Caco-2 (cell line): ENCODE data around the gene INTS2. TPM values are rescaled to one million over a fixed set of nuclear protein-coding genes. Genes with fewer than 3 reads are reported as not detected.
"Not testable (repeated sequence)": the region's sequence is repeated elsewhere in the genome, so short reads cannot be mapped to it uniquely, and the experiment has no call there.

Source experiments
- BruUV-seq: library from RNA; stranded (reverse); fragments of 400-500 nt; replicated peaks from 2 replicates; lab custom pipeline; 2021; lab: Mats Ljungman, UMichigan
- CTCF ChIA-PET: fragments of 300-600 bp; sonication (Branson Sonifier 250); formaldehyde crosslinking; loops from one replicate; lab custom pipeline; 2022; ENCODE audit warnings: antibody characterized with exemption; lab: Charles Lee
- POLR2A ChIA-PET: fragments of 300-600 bp; sonication (Branson Sonifier 250); formaldehyde crosslinking; loops from one replicate; lab custom pipeline; 2022; ENCODE audit warnings: antibody characterized with exemption; lab: Charles Lee
- DNase-seq, 2 experiments: peaks; one replicate each; pipeline versions ENCODE4 v3.0.0 to v3.0.0-alpha.2; 2020 to 2022
- H3K27me3 ChIP-seq: replicated peaks from 2 replicates; pipeline ENCODE4 v1.6.0; 2011; ENCODE audit warnings: low read length; ENCODE audit not compliant: control insufficient read depth, insufficient read depth
- H3K36me3 ChIP-seq: 2 replicates; pipeline ENCODE4 v1.5.1; 2011; ENCODE audit warnings: low read length; ENCODE audit not compliant: control insufficient read depth, insufficient read depth
- H3K4me1 ChIP-seq: fragments of 250-450 bp; sonication (Bioruptor Pico); 2 replicates; pipeline ENCODE4 v1.5.1; 2020; ENCODE audit warnings: mild to moderate bottlenecking
- H3K4me3 ChIP-seq: 2 replicates; pipeline ENCODE4 v1.5.1; 2011; ENCODE audit warnings: low read depth, mild to moderate bottlenecking, control low read depth, low read length
- H3K9me3 ChIP-seq: fragments of 250-450 bp; sonication (Bioruptor Pico); 2 replicates; pipeline ENCODE4 v1.5.1; 2020; ENCODE audit warnings: mild to moderate bottlenecking, moderate library complexity
- H3K27ac Mint-ChIP-seq: one replicate; pipeline ENCODE4 v1.8.0; 2022; ENCODE audit warnings: mixed read lengths; ENCODE audit not compliant: unreplicated experiment
- H3K27me3 Mint-ChIP-seq: one replicate; pipeline ENCODE4 v1.8.0; 2022; ENCODE audit warnings: mixed read lengths; ENCODE audit not compliant: insufficient read depth, unreplicated experiment
- H3K36me3 Mint-ChIP-seq: one replicate; pipeline ENCODE4 v1.8.0; 2022; ENCODE audit warnings: mild to moderate bottlenecking, mixed read lengths; ENCODE audit not compliant: insufficient read depth, unreplicated experiment
- H3K4me1 Mint-ChIP-seq: one replicate; pipeline ENCODE4 v1.8.0; 2022; ENCODE audit warnings: low read depth, mixed read lengths; ENCODE audit not compliant: unreplicated experiment
- H3K4me3 Mint-ChIP-seq: one replicate; pipeline ENCODE4 v1.8.0; 2022; ENCODE audit warnings: mild to moderate bottlenecking, moderate library complexity, mixed read lengths; ENCODE audit not compliant: unreplicated experiment
- H3K9me3 Mint-ChIP-seq: one replicate; pipeline ENCODE4 v1.8.0; 2022; ENCODE audit warnings: mixed read lengths; ENCODE audit not compliant: unreplicated experiment
- intact Hi-C: fragments of 100-400 bp; cut with micrococcal nuclease; formaldehyde crosslinking; loops from one replicate; pipeline ENCODE4 v1.10.0; 2022; ENCODE audit not compliant: unreplicated experiment
- total RNA-seq: library from RNA; stranded (reverse); gene quantifications from 2 replicates; pipeline ENCODE4 v1.2.3, GENCODE V29; 2022
- TF ChIP-seq, protein P1 (sequence below), 2 experiments: fragments of 200-600 bp in 1 of 2; IDR thresholded peaks; 1 replicate in 1 of 2; 2 replicates in 1 of 2; pipeline versions ENCODE4 v1.5.1 to v1.8.0; 2011 to 2022; ENCODE audit warnings: antibody characterized with exemption in 1 of 2, control low read depth in 1 of 2, inconsistent platforms in 1 of 2, low read depth in 1 of 2, low read length in 1 of 2, mild to moderate bottlenecking in 1 of 2, moderate library complexity in 1 of 2; ENCODE audit not compliant: insufficient read depth in 1 of 2, severe bottlenecking in 1 of 2, unreplicated experiment in 1 of 2

The INTS2 gene
- total RNA-seq, 1 experiment from 2014 or later: 20.8 TPM

DNA sequence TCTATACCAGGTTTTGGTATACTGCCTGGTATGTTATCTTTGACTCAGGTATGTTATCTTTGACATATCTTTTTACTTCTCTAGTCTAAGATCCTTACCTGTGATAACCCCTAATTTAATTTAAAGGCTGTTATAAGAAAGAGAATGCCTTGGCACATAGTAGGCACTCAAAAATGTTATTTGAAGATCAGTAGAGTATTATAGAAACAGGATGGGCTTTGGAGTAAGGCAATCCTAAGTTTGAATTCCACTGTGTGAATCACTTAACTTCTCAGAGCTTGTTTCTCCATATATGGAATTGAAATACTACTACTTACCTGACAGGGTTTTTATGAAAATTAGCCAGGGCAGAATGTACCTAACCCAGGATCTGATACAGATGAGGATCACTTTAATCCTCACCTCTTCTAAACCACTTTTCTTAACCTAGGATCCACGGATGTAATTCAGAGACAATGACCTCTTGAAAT, 65.6 kb downstream of the INTS2 start:
- H3K27me3 ChIP-seq: no peaks in the 10 kb centered on the region
- Mint-ChIP-seq H3K27ac (peak overlapping the region; percentile 97), H3K36me3 (peaks cover 15% of the 10 kb centered on the region), H3K4me1 (peaks cover 11% of the 10 kb centered on the region), H3K4me3 (peak overlapping the region; percentile 97), H3K9me3 (no peaks in the 10 kb centered on the region), H3K27me3 (no peaks in the 10 kb centered on the region)
- intact Hi-C loops: loop anchor here (5.0 kb wide), 1 partner anchor 65 kb away; the partner anchor contains the start of gene INTS2
- no peak for DNase-seq
- H3K4me1 ChIP-seq: peaks cover 20% of the 10 kb centered on the region
- no peaks in the 10 kb centered on the region for H3K9me3 ChIP-seq
- H3K4me3 ChIP-seq: peak overlapping the region; percentile 76
- ChIA-PET CTCF (interaction anchor here (1.6 to 2.7 kb wide), 2 partner anchors 204 to 247 kb away, joined by 10 to 30 read pairs; no protein-coding TSS in a partner anchor), POLR2A (interaction anchor here (1.0 kb wide), 1 partner anchor 13 kb away, joined by 3 read pairs; no protein-coding TSS in a partner anchor)
- H3K36me3 ChIP-seq: no peaks in the 10 kb centered on the region; the same call in 1 of the 2 replicates
- no TSS peak for BruUV-seq
- TF ChIP-seq, protein P1, sequence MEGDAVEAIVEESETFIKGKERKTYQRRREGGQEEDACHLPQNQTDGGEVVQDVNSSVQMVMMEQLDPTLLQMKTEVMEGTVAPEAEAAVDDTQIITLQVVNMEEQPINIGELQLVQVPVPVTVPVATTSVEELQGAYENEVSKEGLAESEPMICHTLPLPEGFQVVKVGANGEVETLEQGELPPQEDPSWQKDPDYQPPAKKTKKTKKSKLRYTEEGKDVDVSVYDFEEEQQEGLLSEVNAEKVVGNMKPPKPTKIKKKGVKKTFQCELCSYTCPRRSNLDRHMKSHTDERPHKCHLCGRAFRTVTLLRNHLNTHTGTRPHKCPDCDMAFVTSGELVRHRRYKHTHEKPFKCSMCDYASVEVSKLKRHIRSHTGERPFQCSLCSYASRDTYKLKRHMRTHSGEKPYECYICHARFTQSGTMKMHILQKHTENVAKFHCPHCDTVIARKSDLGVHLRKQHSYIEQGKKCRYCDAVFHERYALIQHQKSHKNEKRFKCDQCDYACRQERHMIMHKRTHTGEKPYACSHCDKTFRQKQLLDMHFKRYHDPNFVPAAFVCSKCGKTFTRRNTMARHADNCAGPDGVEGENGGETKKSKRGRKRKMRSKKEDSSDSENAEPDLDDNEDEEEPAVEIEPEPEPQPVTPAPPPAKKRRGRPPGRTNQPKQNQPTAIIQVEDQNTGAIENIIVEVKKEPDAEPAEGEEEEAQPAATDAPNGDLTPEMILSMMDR (IDR thresholded peaks at IDR 0.05; ENCODE audit: insufficient read depth in 1 of 2, low read depth in 1 of 2, low read length in 1 of 2, severe bottlenecking in 1 of 2, unreplicated experiment in 1 of 2): no peak

DNA sequence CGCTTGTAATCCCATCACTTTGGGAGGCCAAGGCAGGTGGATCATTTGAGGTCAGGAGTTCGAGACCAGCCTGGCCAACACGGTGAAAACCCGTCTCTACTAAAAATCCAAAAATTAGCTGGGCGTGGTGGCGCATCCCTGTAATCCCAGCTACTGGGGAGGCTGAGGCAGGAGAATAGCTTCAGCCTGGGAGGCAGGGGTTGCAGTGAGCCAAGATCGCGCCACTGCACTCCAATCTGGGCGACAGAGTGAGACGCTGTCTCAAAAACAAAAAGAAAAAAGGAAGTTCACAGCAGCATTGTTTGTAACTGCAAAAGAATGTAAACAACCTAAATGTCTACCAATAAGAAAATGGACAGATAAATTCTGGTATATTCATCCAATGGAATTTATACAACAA, 67.4 kb downstream of the INTS2 start:
- BruUV-seq, H3K9me3 Mint-ChIP-seq, H3K36me3 ChIP-seq, DNase-seq, H3K27ac Mint-ChIP-seq, H3K4me3 Mint-ChIP-seq, H3K9me3 ChIP-seq, H3K4me3 ChIP-seq, H3K27me3 Mint-ChIP-seq, POLR2A ChIA-PET, H3K27me3 ChIP-seq: not testable (repeated sequence)
- intact Hi-C loops: loop anchor here (5.0 kb wide), 1 partner anchor 67 kb away; the partner anchor contains the start of gene INTS2
- H3K4me1 Mint-ChIP-seq: peaks cover 11% of the 10 kb centered on the region
- peaks cover 24% of the 10 kb centered on the region for H3K36me3 Mint-ChIP-seq
- CTCF ChIA-PET: interaction anchor here (0.5 kb wide), 1 partner anchor 374 kb away, joined by 3 read pairs; no protein-coding TSS in a partner anchor
- peaks cover 20% of the 10 kb centered on the region for H3K4me1 ChIP-seq

DNA sequence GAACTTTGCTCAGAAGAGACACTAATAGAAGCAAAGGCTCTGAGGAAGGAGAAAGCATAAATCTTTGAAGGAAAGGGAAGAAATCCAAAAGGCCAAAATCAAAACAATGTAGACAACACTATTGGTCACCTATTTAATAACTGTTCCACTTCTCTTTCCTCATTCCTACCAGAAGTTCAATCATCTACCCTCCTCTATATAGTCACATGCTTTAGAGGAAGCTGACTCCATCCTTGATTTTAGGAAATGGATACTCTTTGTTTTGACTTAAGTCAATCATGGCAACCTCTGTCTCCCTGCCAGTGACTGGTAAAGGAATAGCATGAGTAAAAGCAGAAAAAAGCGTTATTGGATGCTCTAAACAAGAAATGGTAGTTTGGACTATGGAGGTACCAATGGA, 71.7 kb downstream of the INTS2 start:
- POLR2A ChIA-PET: no interaction called here
- Histone ChIP-seq H3K4me3 (no peak overlapping the region), H3K27me3 (no peaks in the 10 kb centered on the region), H3K36me3 (no peaks in the 10 kb centered on the region; the same call in 1 of the 2 replicates), H3K9me3 (no peaks in the 10 kb centered on the region), H3K4me1 (no peaks in the 10 kb centered on the region)
- H3K27ac Mint-ChIP-seq: no peak overlapping the region
- no peaks in the 10 kb centered on the region for H3K27me3 Mint-ChIP-seq
- CTCF ChIA-PET: no interaction called here
- H3K4me3 Mint-ChIP-seq: no peak overlapping the region
- DNase-seq: no peak
- H3K36me3 Mint-ChIP-seq: peaks cover 22% of the 10 kb centered on the region
- intact Hi-C loops: no loop called here
- no TSS peak for BruUV-seq
- no peaks in the 10 kb centered on the region for H3K4me1 Mint-ChIP-seq
- no peaks in the 10 kb centered on the region for H3K9me3 Mint-ChIP-seq
- TF ChIP-seq, protein P1 (IDR thresholded peaks at IDR 0.05; ENCODE audit: insufficient read depth in 1 of 2, low read depth in 1 of 2, low read length in 1 of 2, severe bottlenecking in 1 of 2, unreplicated experiment in 1 of 2): no peak
